HG02981 (cell line): ENCODE results near the gene LIPF.
"Not testable (repeated sequence)": the region's sequence is repeated elsewhere in the genome, so short reads cannot be mapped to it uniquely, and the experiment has no call there.

Source experiments
- ATAC-seq: cut with Tn5 transposase; IDR thresholded peaks from one replicate; pipeline ENCODE4 v1.9.1; 2021; ENCODE audit warnings: mild to moderate bottlenecking, moderate library complexity; ENCODE audit not compliant: unreplicated experiment

LIPF gene

DNA sequence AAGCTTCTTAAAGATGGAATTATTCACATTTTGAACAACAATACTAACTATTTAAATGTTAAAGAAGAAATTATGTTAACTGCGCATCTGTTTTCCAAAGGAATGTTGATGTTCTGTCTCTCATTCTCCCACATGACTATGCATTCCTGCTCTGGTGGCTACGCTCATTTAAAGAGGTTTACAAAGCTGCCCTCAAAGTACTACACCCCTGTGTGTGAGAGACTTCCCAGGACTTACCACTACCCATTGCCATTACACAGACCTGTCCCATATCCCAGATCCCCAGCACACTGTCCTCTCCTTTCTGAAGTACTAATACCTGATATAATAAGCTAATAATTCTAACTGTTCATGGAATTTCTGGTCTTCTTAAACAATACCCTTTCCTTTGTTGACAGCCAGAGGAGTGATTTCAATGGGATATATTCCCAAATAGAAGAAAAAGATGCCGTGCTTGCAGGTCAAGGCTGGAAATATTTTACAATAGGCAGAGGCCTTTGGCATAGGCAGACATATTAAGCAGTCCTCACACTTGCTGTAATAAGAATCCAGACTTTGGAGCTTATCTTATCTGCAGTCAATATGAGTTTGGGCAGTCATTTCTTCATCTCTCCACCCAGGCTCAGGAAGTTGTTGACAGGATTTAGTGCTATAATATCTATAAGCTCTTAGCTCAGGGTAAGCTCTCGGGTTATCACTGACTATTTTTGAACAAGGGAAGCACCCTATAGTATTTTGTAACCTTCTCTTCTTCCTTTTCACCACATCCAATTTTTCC is 12.2 kb downstream of the LIPF start:
- no peak for ATAC-seq

DNA sequence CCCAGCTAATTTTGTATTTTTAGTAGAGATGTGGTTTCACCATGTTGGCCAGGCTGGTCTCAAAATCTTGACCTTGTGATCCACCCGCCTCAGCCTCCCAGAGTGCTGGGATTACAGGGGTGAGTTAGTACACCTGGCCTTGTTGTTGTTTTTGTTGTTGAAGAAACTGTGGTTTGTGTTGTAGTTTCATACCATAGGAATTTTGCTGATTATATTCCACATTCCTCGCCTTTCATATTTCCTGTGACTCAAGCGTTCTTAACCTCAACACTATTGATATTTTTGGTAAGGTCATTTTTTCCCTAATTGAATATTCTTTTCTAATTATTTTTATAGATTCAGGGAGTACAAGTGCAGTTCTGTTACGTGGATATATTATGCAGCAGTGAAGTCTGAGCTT is 16.7 kb downstream of the LIPF start:
- no peak for ATAC-seq

DNA sequence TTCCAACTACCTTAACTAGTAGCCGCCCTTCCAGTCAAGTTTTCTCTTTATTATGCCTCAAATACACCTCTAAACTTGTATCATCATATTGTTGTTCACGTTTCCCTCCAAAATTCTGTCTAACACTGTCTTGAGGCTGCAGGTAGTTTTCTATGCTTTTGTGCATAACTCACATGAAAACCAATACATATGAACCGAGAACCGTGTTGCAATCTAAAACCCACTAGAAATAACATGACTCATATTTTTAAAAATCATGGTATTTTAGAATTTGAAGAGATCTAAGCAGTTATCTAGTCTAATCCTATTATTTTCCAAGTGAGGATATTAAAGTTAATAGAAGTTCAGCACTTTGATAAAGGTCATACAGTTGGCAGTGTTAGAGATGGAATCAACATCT is 18.2 kb downstream of the LIPF start:
- ATAC-seq = no peak

DNA sequence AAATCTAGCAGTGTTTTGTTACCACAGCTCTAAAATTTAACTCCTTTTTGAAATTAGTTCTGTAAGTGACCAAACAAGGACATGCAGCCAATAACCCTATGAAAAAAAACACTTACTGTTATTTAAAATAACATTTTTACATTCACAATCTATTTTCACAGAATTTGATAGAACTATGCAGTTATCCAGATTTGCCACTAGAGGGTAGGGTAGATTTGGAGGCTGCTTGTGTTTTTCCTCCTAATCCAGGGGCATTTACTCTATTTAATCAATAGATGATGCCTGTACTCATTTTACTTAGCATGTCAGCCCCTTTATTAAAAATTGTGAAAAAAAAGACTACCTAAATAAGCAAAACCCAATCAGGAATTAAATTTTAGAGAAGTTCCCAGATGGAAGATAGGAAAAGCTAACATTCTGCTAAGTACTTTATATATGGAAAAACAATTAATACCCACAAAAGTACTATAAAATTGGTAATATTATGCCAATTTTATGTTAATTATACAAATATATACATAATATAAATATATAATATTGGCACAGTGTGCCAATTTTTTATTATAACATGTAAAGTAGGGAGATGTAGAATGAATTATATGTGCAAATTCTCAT is 23.7 kb downstream of the LIPF start:
- ATAC-seq = no peak

DNA sequence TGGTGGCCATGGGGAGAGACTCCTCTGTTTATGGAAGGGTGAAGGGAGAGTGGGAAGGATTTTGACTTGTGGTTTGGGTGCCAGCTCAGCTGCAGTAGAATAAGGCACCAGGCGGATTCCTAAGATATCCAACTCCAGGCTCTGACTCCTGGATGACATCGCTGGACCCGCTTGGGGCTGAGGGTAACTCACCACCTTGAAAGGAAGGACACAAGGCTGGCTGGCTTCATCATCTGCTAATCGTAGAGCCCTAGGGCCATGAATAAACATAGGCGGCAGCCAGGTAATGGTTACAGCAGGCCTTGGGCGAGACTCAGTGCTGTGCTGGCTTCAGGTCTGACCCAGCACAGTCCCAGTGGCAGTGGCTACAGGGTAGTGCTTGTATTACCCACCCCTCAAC is 25.1 kb downstream of the LIPF start:
- ATAC-seq = no peak

DNA sequence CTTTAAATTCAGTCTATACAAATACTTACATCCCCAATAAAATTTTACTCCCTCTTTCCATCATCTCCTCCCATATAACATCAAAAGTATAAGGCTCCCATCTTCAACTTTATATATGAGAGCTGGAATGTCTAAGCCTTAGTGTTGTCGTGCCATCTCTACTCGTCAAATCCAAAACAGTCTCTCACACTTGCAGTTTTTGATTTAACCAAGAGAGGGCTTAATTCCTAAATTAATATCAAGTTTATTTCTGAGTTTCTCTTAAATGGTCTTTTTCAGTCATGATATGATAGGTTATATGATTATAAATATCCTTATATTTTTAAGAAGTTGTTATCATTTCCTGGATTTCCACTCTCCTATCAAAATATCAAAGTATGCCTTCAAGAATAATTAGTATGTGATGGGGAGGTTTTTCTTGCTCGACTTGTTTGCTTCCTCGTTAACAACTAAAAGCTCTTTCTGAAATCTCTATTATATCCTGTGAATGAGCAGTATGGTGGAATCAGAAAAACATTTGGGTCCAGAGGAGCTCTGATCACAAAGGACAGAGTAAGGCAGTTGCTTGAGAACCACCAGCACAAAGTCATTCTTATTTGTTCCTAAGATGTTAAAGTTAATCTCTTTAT is 29.3 kb downstream of the LIPF start:
- no peak for ATAC-seq

DNA sequence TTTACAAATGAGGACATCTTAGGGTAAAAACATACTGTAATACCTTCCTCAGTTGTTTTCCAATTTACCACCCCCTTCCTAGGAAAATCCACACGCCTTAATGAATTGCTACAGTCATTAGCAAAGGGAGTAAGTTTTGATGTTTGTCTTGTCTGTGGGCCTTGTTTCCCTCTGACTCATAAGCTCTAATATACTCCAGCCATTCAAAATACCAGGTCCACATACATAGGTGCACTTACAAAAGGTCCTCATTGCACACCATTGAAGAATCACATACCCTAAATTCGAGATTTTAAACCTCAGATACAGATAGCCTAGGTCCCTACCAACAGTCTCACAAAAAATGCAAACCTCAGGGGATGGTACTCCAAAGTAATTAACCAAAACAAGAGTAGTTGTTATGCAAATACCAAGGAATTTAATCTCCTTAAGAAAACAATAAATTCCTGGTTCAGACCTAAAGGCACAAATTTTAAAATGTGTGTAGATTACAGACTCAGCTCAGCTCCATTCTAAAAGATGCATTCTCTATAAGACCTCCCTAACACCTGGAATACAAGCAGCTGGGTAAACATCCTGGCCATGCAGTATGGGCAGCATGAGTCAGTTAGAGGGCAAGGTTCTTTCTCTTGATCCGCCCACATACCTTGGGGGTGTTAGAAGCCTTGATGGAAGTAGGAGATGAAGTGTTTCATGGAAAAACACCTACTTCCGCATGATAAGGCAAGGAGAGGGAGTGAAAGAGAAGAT is 38.8 kb downstream of the LIPF start:
- ATAC-seq = no peak

DNA sequence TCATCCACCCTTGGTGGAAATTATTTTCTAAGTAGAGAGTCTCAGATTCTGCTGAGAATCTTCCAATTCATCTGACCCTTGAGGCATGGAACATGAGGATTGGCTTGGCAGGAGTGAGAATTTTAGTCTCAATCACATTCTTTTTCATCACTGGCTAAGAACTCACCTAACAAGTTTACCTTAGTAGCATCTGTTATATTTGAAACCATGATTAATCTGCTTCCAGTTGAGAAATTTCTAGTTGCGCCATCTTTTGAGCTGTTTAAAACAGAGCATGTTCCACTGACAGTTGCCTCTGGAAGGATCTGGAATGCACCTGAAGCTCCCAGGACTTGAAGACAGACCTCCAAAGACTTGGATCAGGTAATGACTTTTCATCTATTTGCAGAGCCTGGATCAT is 41.7 kb downstream of the LIPF start, which contains the start of gene LIPK:
LIPK (plus strand) TSS at position 292 of the 400 bp plus-strand sequence. CDS start 18,295 bp downstream, outside the sequence.
- ATAC-seq = no peak

DNA sequence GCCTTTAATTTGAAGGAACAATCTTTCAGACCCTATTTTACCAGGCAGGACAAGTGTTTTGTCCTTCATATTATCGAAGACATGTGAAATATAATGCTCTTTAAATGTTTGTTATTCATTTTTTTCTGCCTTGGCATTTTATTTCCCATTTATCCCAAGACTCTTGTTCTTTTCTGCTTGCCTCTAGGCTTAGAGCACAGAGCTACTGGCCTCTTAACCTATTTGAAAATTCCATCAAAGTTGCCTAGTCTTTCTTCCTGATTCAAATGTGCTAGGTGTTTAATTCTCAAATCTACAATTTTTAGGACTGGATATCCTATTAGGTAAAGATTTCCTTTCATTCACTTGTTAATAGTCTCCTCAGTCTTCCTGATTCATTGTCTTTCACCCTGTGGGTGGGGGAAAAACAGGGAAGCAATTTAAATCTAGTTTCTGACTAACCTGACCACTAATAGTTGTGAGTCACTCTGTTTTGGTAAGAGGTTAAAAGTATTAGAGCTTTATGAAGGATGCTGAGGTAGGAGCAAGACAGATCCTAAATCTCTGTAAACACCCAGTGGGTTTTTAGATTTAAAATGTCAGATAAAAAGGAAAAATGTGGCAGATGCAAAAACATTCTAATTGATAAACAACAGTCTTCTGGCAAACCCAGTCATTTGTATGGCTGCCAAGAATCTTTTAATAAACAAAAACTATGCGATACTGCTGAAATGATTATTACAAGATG is 43.4 kb downstream of the LIPF start:
- ATAC-seq = no peak

DNA sequence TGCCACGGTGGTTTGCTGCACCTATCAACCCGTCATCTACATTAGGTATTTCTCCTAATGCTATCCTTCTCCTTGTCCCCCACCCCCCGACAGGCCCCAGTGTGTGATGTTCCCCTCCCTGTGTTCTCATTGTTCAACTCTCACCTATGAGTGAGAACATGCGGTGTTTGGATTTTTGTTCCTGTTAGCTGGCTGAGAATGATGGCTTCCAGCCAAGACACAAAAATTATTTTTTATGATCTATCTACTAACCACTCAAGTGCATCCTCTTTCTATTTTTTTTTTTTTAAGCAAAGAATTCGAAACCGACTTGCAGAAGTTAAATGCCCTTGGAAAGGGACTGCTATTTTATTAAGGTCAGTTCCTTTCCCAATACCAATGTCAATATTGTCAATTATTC is 45.1 kb downstream of the LIPF start:
- not testable (repeated sequence) for ATAC-seq

DNA sequence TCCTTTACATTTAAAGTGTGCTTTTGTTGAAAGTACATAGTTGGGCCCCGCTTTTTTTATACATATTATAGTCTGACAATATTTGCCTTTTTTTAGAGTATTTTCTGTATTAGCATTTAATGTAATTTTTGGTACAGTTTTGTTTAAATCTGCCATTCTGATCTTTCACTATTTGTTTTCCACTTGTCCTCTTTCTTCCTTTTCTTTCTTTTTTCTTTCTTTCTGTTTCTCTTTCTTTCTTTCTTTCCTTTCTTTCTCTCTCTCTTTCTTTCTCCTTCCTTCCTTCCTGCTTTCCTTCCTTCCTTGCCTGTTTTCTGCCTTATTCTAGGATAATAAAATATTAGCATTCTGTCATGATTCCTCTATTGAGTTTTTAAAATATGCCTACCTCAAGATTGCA is 51.3 kb downstream of the LIPF start:
- ATAC-seq = no peak

DNA sequence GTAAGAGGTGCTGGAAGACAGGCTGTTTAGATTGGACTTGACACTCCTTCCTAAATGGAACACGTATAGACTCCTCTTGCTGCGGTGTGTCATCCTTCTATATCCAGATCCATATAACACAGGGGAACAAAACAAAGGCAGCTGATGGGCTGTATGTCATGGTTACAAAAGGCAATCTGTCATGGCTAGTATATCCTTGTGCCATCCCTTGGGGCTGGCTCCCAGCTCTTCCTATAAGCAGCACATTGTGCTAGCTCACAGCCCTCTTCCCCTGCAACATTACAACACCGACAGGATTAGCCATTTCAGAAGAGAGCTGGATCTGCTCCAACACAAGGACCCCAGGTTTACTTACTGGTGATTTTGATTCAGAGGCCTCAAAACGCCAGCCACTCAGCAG is 57.1 kb downstream of the LIPF start:
- no peak for ATAC-seq

DNA sequence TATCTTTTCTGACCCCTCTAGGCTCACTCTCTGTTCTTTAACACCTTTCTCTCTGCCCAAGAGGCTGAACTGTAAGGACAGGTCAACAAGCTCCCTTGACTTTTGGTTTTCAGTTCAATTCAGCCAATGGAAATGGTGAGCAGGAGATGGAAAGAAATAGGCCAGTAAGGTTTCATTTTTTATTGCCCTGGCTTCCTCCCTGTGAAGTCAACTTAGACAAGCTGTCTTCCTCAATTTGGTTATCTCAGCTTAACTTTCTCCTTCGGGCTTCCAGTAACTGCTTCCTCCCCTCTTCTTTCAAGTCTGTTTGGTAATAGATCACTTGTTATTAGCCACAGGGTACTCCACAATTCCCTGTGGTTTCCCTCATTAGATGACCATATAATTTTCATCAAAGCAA is 61.6 kb downstream of the LIPF start:
- ATAC-seq = no peak

DNA sequence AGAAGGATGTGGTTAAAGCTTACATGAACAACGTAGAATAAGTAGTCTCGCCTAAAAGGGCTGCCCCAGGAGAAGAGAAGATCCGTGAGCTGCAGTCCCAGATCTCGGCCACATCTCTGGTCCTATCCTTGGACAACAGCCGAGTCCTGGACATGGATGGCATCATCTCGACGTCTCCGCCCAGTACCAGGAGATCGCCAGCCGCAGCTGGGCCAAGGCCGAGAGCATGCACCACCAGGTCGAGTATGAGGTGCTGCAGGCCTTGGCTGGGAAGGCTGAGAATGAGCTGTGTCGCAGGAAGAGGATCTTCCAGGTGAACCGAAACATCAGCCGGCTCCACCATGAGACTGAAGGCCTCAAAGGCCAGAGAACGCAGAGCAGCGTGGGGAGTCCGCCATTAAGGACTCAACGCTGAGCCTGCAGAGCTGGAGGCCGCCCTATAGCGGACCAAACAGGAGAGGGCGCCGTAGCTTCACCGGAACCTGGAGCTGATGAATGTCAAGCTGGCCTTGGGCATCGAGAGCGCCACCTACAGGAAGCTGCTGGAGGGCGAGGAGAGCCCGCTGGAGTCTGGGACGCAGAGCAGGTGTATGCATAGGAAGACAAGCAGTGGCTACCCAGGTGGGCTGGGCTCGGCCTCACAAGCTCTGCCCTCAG is 64.0 kb downstream of the LIPF start:
- ATAC-seq = no peak
